SK-N-SH (cell line): ENCODE data around the gene SOX18. TPM values are rescaled to one million over a fixed set of nuclear protein-coding genes. Genes with fewer than 3 reads are reported as not detected.
A peak's percentile ranks its signal among the peaks of the same experiment; 100 is the strongest.

Experiments used
- CTCF ChIA-PET: fragments of 300-600, 350-600 bp; formaldehyde crosslinking; extraction: SDS; loops from one replicate; lab custom pipeline; 2021; lab: Yijun Ruan, JAX
- POLR2A ChIA-PET: fragments of 350-600 bp; sonication (Branson Sonifier 250); formaldehyde crosslinking; extraction: SDS; loops from one replicate; lab custom pipeline; 2020; ENCODE audit warnings: antibody characterized with exemption, inconsistent platforms; lab: Yijun Ruan, JAX
- DNase-seq: peaks from one replicate; pipeline ENCODE4 v3.0.0; 2012
- H2AFZ ChIP-seq: fragments of 200-600 bp; sonication (generic); 2 replicates; pipeline ENCODE4 v1.8.1; 2016; ENCODE audit warnings: antibody characterized with exemption, mild to moderate bottlenecking, low read depth
- H3F3A ChIP-seq: fragments of 200-600 bp; sonication (generic); replicated peaks from 2 replicates; pipeline ENCODE3; 2016; ENCODE audit warnings: antibody characterized with exemption, mild to moderate bottlenecking; ENCODE audit not compliant: insufficient read depth
- H3K27ac ChIP-seq, 2 experiments: fragments of 200-500 bp in 1 of 2; fragments of 200-600 bp in 1 of 2; sonication (Bioruptor generic) in 1 of 2; sonication (generic), shearing (Covaris generic) in 1 of 2; 2 replicates each; pipeline versions ENCODE4 v1.5.1 to v1.6.1; 2014 to 2016; ENCODE audit warnings: low read depth in 2 of 2, inconsistent platforms in 1 of 2, low read length in 1 of 2, mild to moderate bottlenecking in 1 of 2, mixed read lengths in 1 of 2
- H3K27me3 ChIP-seq: fragments of 200-600 bp; sonication (generic), shearing (Covaris generic); 2 replicates; pipeline ENCODE4 v1.6.1; 2016; ENCODE audit warnings: mixed run types; ENCODE audit not compliant: insufficient read depth
- H3K36me3 ChIP-seq, 2 experiments: fragments of 200-500 bp in 1 of 2; fragments of 200-600 bp in 1 of 2; sonication (Bioruptor generic) in 1 of 2; sonication (generic) in 1 of 2; replicated peaks in 1 of 2; 2 replicates each; pipeline versions ENCODE3 to v1.5.1; 2014 to 2016; ENCODE audit warnings: low read length in 1 of 2, mild to moderate bottlenecking in 1 of 2; ENCODE audit not compliant: insufficient read depth in 2 of 2, control insufficient read depth in 1 of 2
- H3K4me1 ChIP-seq, 2 experiments: fragments of 200-500 bp in 1 of 2; fragments of 200-600 bp in 1 of 2; sonication (Bioruptor generic) in 1 of 2; sonication (generic), shearing (Covaris generic) in 1 of 2; 2 replicates each; pipeline versions ENCODE4 v1.5.1 to v1.6.1; 2014 to 2016; ENCODE audit warnings: low read depth in 1 of 2, low read length in 1 of 2, mixed run types in 1 of 2; ENCODE audit not compliant: insufficient read depth in 2 of 2, control insufficient read depth in 1 of 2
- H3K4me2 ChIP-seq: fragments of 200-600 bp; sonication (generic), shearing (Covaris generic); 2 replicates; pipeline ENCODE4 v1.6.1; 2017; ENCODE audit warnings: mixed run types
- H3K4me3 ChIP-seq, 2 experiments: fragments of 200-500 bp in 1 of 2; fragments of 200-600 bp in 1 of 2; sonication (Bioruptor generic) in 1 of 2; sonication (generic), shearing (Covaris generic) in 1 of 2; 2 replicates each; pipeline versions ENCODE4 v1.5.1 to v1.8.1; 2014 to 2016; ENCODE audit warnings: low read depth in 2 of 2, inconsistent platforms in 1 of 2, low read length in 1 of 2, mild to moderate bottlenecking in 1 of 2, mixed read lengths in 1 of 2, moderate library complexity in 1 of 2
- H3K79me2 ChIP-seq: fragments of 200-600 bp; sonication (generic); 2 replicates; pipeline ENCODE4 v1.8.1; 2017; ENCODE audit warnings: mild to moderate bottlenecking; ENCODE audit not compliant: insufficient read depth
- H3K9ac ChIP-seq: fragments of 200-600 bp; sonication (generic); 2 replicates; pipeline ENCODE4 v1.6.1; 2017; ENCODE audit warnings: mixed run types
- H3K9me2 ChIP-seq: fragments of 200-600 bp; sonication (generic); 2 replicates; pipeline ENCODE4 v1.6.1; 2017; ENCODE audit warnings: mixed run types
- H3K9me3 ChIP-seq: fragments of 200-600 bp; sonication (generic); 2 replicates; pipeline ENCODE4 v1.6.1; 2017; ENCODE audit warnings: mixed run types, mild to moderate bottlenecking, moderate library complexity
- H4K20me1 ChIP-seq: fragments of 200-600 bp; sonication (generic); 2 replicates; pipeline ENCODE4 v1.6.1; 2017; ENCODE audit warnings: mild to moderate bottlenecking, mixed run types; ENCODE audit not compliant: insufficient read depth
- ELF1 ChIP-seq: IDR thresholded peaks from 2 replicates; pipeline ENCODE4 v1.4.0; 2012
- EP300 ChIP-seq, 2 experiments: IDR thresholded peaks; 2 replicates each; pipeline versions ENCODE4 v1.4.0 to v1.6.1; 2012; ENCODE audit warnings: borderline replicate concordance in 1 of 2, low read depth in 1 of 2, low read length in 1 of 2
- FOXM1 ChIP-seq: IDR thresholded peaks from 2 replicates; pipeline ENCODE4 v1.4.0; 2012; ENCODE audit warnings: low read depth, mild to moderate bottlenecking
- GABPA ChIP-seq: IDR thresholded peaks from 2 replicates; pipeline ENCODE4 v1.4.0; 2012; ENCODE audit warnings: low read depth, mild to moderate bottlenecking
- MEF2A ChIP-seq: IDR thresholded peaks from 2 replicates; pipeline ENCODE4 v1.4.0; 2012; ENCODE audit warnings: low read depth, borderline replicate concordance
- NRF1 ChIP-seq: IDR thresholded peaks from 2 replicates; pipeline ENCODE4 v1.6.1; 2012; ENCODE audit warnings: low read depth, mild to moderate bottlenecking, low read length
- RAD21 ChIP-seq: IDR thresholded peaks from 2 replicates; pipeline ENCODE4 v1.6.1; 2012; ENCODE audit warnings: mild to moderate bottlenecking, low read length
- RXRA ChIP-seq: IDR thresholded peaks from 2 replicates; pipeline ENCODE4 v1.4.0; 2012; ENCODE audit warnings: low read depth, mild to moderate bottlenecking, borderline replicate concordance
- SIN3A ChIP-seq: IDR thresholded peaks from 2 replicates; pipeline ENCODE4 v1.6.1; 2012; ENCODE audit warnings: low read depth, mild to moderate bottlenecking, low read length, moderate library complexity, borderline replicate concordance
- YY1 ChIP-seq: IDR thresholded peaks from 2 replicates; pipeline ENCODE4 v1.4.0; 2012; ENCODE audit warnings: low read depth, mild to moderate bottlenecking
- WGBS: methylation state at CpG from one replicate; pipeline ENCODE4 v1.1.6; 2017; ENCODE audit warnings: low lambda C conversion rate; 5-methylcytosine and 5-hydroxymethylcytosine counted together
- polyA plus RNA-seq, 3 experiments: library from polyadenylated mRNA; depleted of rRNA; stranded (reverse); fragments of >200 nt; gene quantifications; 2 replicates each; pipeline ENCODE4 v1.2.3, GENCODE V29; 2012
- TF ChIP-seq, protein P1 (sequence below): IDR thresholded peaks from 2 replicates; pipeline ENCODE4 v1.6.1; 2012; ENCODE audit warnings: mild to moderate bottlenecking, low read depth, low read length, moderate library complexity
- TF ChIP-seq, protein P2 (sequence below): IDR thresholded peaks from 2 replicates; pipeline ENCODE4 v1.4.0; 2012; ENCODE audit warnings: low read depth, borderline replicate concordance
- TF ChIP-seq, protein P3 (sequence below): IDR thresholded peaks from 2 replicates; pipeline ENCODE4 v1.4.0; 2012; ENCODE audit warnings: low read depth
- TF ChIP-seq, protein P4 (sequence below): fragments of 150-350 bp; IDR thresholded peaks from 2 replicates; pipeline ENCODE4 v1.6.1; 2017; ENCODE audit warnings: antibody characterized with exemption, low read length, low read depth, borderline replicate concordance
- TF ChIP-seq, protein P5 (sequence below): fragments of 200-600 bp; sonication (generic); IDR thresholded peaks from 2 replicates; pipeline ENCODE4 v1.6.1; 2017; ENCODE audit warnings: antibody characterized with exemption, mild to moderate bottlenecking, moderate library complexity

Gene SOX18
- polyA plus RNA-seq, 1 of the 3 experiments (the other 2 are of a cell fraction) = not detected

DNA sequence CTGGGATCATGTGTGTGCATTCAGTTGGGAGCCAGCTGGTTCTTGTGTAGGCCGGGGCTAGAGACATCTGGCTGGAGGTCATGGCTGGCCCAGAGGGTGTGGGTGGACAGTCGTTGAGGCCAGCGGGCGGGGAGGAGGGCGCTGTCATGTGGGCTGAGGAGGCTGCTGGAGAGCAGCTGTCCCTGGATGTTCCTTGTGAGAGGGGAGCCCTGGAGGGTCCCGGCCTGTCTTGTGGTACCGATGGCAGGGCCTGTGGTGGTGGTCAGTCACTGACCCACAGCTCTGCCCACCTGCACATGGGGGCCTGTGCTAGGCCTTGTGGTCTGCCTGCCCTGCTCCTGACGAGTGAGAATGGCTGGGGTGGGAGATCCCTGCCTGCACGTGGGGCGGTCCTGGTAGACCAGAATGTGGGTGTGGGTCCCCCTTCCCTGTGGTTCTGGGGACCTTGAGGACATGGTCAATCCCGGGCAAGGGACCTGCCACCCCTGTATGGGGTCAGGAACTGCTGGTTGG, 15.4 kb downstream of the SOX18 start:
- H3K4me3 ChIP-seq = no peak overlapping the region
- ChIA-PET CTCF (interaction anchor here (1.1 kb wide), 2 partner anchors 53 to 60 kb away, joined by 3 to 5 read pairs; partner anchors contain the start of gene PRPF6), POLR2A (no interaction called here)
- no peak overlapping the region for H3K27ac ChIP-seq
- H3F3A ChIP-seq = no peaks in the 10 kb centered on the region
- 0 out of 2 replicates have a peak, but pooled peaks cover 10% of the 10 kb centered on the region for H4K20me1 ChIP-seq
- DNase-seq = no peak
- 95% methylated on average over 4 of the region's 11 CpGs for WGBS
- no peaks in the 10 kb centered on the region for H3K9me2 ChIP-seq
- H3K4me2 ChIP-seq = no peak overlapping the region
- no peaks in the 10 kb centered on the region for H3K27me3 ChIP-seq
- no peaks in the 10 kb centered on the region; a peak in 1 of 4 replicates for H3K4me1 ChIP-seq
- no peaks in the 10 kb centered on the region for H3K79me2 ChIP-seq
- TF ChIP-seq, protein P1, sequence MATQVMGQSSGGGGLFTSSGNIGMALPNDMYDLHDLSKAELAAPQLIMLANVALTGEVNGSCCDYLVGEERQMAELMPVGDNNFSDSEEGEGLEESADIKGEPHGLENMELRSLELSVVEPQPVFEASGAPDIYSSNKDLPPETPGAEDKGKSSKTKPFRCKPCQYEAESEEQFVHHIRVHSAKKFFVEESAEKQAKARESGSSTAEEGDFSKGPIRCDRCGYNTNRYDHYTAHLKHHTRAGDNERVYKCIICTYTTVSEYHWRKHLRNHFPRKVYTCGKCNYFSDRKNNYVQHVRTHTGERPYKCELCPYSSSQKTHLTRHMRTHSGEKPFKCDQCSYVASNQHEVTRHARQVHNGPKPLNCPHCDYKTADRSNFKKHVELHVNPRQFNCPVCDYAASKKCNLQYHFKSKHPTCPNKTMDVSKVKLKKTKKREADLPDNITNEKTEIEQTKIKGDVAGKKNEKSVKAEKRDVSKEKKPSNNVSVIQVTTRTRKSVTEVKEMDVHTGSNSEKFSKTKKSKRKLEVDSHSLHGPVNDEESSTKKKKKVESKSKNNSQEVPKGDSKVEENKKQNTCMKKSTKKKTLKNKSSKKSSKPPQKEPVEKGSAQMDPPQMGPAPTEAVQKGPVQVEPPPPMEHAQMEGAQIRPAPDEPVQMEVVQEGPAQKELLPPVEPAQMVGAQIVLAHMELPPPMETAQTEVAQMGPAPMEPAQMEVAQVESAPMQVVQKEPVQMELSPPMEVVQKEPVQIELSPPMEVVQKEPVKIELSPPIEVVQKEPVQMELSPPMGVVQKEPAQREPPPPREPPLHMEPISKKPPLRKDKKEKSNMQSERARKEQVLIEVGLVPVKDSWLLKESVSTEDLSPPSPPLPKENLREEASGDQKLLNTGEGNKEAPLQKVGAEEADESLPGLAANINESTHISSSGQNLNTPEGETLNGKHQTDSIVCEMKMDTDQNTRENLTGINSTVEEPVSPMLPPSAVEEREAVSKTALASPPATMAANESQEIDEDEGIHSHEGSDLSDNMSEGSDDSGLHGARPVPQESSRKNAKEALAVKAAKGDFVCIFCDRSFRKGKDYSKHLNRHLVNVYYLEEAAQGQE = no peak
- TF ChIP-seq, protein P2, sequence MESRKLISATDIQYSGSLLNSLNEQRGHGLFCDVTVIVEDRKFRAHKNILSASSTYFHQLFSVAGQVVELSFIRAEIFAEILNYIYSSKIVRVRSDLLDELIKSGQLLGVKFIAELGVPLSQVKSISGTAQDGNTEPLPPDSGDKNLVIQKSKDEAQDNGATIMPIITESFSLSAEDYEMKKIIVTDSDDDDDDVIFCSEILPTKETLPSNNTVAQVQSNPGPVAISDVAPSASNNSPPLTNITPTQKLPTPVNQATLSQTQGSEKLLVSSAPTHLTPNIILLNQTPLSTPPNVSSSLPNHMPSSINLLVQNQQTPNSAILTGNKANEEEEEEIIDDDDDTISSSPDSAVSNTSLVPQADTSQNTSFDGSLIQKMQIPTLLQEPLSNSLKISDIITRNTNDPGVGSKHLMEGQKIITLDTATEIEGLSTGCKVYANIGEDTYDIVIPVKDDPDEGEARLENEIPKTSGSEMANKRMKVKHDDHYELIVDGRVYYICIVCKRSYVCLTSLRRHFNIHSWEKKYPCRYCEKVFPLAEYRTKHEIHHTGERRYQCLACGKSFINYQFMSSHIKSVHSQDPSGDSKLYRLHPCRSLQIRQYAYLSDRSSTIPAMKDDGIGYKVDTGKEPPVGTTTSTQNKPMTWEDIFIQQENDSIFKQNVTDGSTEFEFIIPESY = no peak
- TF ChIP-seq, protein P3, sequence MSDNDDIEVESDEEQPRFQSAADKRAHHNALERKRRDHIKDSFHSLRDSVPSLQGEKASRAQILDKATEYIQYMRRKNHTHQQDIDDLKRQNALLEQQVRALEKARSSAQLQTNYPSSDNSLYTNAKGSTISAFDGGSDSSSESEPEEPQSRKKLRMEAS = no peak
- TF ChIP-seq RXRA = no peak
- no peak for TF ChIP-seq SIN3A
- no peak for TF ChIP-seq FOXM1
- no peak overlapping the region for H3K9ac ChIP-seq
- H3K9me3 ChIP-seq = no peaks in the 10 kb centered on the region
- H2AFZ ChIP-seq = no peak overlapping the region
- H3K36me3 ChIP-seq = peaks cover 3 to 46% of the 10 kb centered on the region in 2 experiments

DNA sequence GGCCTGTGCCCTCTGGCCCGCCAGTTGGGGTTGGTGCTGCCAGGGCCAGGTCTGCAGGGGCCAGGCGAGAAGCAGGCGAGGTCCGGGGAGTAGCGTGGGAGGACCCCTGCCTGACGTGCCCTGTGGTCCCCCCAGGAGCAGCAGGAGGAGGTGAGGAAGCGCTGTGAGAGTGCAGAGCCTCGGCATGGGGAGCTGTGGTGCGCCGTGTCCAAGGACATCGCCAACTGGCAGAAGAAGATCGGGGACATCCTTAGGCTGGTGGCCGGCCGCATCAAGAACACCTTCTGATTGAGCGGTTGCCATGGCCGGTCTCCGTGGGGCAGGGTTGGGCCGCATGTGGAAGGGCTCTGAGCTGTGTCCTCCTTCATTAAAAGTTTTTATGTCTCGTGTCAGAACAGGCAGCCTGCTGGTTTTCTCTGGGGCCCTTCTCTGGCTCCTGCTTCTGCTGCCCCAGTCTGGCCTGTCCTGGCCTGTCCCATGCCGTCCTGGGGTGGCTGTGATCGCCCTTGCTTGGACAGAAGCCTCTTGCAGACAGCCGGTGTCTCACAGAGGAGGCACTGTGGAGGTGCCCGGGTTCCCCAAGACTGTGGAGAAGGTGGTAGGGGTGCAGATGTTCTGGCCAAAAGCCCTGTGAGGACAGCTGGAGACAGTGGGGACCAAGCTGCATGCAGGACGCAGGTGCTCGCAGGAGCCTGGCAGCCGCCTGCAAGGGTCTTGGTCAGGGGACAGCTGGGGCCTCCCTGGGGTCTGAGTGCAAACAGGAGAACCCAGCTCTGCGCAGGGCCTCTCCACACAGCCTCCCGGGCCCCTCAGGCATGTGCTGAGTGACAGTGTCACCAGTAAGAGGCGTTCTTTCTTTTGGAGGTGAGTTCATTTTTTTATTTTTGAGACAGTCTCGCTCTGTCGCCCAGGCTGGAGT, 16.5 kb downstream of the SOX18 start:
- Histone ChIP-seq H3K9me2 (no peaks in the 10 kb centered on the region), H3K4me1 (peaks cover 0 to 2% of the 10 kb centered on the region in 2 experiments; a peak in 1 of 4 replicates), H3K4me2 (no peak overlapping the region), H3K36me3 (peaks cover 3 to 50% of the 10 kb centered on the region in 2 experiments), H2AFZ (no peak overlapping the region), H4K20me1 (0 out of 2 replicates have a peak, but pooled peaks cover 10% of the 10 kb centered on the region), H3K79me2 (no peaks in the 10 kb centered on the region), H3K9me3 (no peaks in the 10 kb centered on the region), H3K27ac (no peak overlapping the region), H3F3A (no peaks in the 10 kb centered on the region), H3K9ac (no peak overlapping the region), H3K27me3 (no peaks in the 10 kb centered on the region), H3K4me3 (no peak overlapping the region)
- DNase-seq = peak; percentile 24
- ChIA-PET POLR2A (no interaction called here), CTCF (interaction anchor here (1.1 kb wide), 1 partner anchor 52 kb away, joined by 3 read pairs; the partner anchor contains the start of gene PRPF6)
- 89% methylated on average over 22 of the region's 31 CpGs for WGBS
- TF ChIP-seq ELF1 = no peak
- TF ChIP-seq, protein P4, sequence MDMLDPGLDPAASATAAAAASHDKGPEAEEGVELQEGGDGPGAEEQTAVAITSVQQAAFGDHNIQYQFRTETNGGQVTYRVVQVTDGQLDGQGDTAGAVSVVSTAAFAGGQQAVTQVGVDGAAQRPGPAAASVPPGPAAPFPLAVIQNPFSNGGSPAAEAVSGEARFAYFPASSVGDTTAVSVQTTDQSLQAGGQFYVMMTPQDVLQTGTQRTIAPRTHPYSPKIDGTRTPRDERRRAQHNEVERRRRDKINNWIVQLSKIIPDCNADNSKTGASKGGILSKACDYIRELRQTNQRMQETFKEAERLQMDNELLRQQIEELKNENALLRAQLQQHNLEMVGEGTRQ = no peak
- TF ChIP-seq MEF2A = no peak
- TF ChIP-seq, protein P3 = no peak
- no peak for TF ChIP-seq GABPA
- TF ChIP-seq YY1 = no peak
- no peak for TF ChIP-seq NRF1
- TF ChIP-seq, protein P5, sequence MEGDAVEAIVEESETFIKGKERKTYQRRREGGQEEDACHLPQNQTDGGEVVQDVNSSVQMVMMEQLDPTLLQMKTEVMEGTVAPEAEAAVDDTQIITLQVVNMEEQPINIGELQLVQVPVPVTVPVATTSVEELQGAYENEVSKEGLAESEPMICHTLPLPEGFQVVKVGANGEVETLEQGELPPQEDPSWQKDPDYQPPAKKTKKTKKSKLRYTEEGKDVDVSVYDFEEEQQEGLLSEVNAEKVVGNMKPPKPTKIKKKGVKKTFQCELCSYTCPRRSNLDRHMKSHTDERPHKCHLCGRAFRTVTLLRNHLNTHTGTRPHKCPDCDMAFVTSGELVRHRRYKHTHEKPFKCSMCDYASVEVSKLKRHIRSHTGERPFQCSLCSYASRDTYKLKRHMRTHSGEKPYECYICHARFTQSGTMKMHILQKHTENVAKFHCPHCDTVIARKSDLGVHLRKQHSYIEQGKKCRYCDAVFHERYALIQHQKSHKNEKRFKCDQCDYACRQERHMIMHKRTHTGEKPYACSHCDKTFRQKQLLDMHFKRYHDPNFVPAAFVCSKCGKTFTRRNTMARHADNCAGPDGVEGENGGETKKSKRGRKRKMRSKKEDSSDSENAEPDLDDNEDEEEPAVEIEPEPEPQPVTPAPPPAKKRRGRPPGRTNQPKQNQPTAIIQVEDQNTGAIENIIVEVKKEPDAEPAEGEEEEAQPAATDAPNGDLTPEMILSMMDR = no peak
- no peak for TF ChIP-seq EP300 (IDR thresholded peaks at IDR 0.05; ENCODE audit: borderline replicate concordance in 1 of 2, low read depth in 1 of 2, low read length in 1 of 2)
- TF ChIP-seq RAD21 = no peak
